ENCODE results near the gene RAB3IL1. TPM values are rescaled to one million over a fixed set of nuclear protein-coding genes. Genes with fewer than 3 reads are reported as not detected.

RAB3IL1 gene
- total and polyA plus RNA-seq, 9 of the 15 experiments (the other 6 are each of a cell fraction or from before 2014, with no cell fraction given): 0.15 to 42.6 (median 15.5) TPM

DNA sequence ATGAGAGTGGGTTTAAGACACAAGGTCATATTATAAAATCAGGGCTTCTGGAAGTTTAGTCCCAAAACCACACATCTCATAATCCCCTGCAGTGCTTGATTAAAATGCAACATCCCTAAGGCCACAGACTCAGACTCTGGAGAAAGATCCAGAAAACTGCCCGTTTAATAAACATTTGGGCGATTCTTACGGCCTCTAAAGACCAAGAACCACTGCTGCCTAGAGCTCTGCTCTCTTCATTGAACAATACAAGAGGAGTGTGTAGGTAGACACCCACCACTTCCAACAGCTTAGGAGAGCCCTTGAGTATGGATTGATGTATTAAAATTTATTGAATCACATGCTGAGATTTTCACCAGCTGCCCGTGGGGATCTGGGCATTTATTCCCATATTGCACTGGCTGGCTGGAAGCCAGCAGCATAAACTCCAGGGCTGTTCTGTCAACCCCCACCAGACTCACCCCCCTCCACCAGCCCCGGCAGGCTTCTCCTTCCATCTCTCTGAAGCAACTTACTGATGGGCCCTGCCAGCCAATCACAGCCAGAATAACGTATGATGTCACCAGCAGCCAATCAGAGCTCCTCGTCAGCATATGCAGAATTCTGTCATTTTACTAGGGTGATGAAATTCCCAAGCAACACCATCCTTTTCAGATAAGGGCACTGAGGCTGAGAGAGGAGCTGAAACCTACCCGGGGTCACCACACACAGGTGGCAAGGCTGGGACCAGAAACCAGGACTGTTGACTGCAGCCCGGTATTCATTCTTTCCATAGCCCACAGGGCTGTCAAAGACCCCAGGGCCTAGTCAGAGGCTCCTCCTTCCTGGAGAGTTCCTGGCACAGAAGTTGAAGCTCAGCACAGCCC lies 32.0 kb upstream of the RAB3IL1 start (continued):
- TF ChIP-seq ZNF644 (tag; IDR thresholded peaks at IDR 0.05; ENCODE audit: low read depth): peak; percentile 89
- peak; percentile 50 for TF ChIP-seq HSF4 (CRISPR knock-in tag; IDR thresholded peaks at IDR 0.05; ENCODE audit: borderline replicate concordance)
- TF ChIP-seq, protein P1, sequence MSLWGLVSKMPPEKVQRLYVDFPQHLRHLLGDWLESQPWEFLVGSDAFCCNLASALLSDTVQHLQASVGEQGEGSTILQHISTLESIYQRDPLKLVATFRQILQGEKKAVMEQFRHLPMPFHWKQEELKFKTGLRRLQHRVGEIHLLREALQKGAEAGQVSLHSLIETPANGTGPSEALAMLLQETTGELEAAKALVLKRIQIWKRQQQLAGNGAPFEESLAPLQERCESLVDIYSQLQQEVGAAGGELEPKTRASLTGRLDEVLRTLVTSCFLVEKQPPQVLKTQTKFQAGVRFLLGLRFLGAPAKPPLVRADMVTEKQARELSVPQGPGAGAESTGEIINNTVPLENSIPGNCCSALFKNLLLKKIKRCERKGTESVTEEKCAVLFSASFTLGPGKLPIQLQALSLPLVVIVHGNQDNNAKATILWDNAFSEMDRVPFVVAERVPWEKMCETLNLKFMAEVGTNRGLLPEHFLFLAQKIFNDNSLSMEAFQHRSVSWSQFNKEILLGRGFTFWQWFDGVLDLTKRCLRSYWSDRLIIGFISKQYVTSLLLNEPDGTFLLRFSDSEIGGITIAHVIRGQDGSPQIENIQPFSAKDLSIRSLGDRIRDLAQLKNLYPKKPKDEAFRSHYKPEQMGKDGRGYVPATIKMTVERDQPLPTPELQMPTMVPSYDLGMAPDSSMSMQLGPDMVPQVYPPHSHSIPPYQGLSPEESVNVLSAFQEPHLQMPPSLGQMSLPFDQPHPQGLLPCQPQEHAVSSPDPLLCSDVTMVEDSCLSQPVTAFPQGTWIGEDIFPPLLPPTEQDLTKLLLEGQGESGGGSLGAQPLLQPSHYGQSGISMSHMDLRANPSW (CRISPR knock-in tag; IDR thresholded peaks at IDR 0.05): no peak
- TF ChIP-seq, protein P2, sequence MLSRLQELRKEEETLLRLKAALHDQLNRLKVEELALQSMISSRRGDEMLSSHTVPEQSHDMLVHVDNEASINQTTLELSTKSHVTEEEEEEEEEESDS (CRISPR knock-in tag; IDR thresholded peaks at IDR 0.05): no peak
- peak; percentile 69; the same call in 1 of the 2 replicates for TF ChIP-seq BACH1 (tag; IDR thresholded peaks at IDR 0.05)
- TF ChIP-seq, protein P3, sequence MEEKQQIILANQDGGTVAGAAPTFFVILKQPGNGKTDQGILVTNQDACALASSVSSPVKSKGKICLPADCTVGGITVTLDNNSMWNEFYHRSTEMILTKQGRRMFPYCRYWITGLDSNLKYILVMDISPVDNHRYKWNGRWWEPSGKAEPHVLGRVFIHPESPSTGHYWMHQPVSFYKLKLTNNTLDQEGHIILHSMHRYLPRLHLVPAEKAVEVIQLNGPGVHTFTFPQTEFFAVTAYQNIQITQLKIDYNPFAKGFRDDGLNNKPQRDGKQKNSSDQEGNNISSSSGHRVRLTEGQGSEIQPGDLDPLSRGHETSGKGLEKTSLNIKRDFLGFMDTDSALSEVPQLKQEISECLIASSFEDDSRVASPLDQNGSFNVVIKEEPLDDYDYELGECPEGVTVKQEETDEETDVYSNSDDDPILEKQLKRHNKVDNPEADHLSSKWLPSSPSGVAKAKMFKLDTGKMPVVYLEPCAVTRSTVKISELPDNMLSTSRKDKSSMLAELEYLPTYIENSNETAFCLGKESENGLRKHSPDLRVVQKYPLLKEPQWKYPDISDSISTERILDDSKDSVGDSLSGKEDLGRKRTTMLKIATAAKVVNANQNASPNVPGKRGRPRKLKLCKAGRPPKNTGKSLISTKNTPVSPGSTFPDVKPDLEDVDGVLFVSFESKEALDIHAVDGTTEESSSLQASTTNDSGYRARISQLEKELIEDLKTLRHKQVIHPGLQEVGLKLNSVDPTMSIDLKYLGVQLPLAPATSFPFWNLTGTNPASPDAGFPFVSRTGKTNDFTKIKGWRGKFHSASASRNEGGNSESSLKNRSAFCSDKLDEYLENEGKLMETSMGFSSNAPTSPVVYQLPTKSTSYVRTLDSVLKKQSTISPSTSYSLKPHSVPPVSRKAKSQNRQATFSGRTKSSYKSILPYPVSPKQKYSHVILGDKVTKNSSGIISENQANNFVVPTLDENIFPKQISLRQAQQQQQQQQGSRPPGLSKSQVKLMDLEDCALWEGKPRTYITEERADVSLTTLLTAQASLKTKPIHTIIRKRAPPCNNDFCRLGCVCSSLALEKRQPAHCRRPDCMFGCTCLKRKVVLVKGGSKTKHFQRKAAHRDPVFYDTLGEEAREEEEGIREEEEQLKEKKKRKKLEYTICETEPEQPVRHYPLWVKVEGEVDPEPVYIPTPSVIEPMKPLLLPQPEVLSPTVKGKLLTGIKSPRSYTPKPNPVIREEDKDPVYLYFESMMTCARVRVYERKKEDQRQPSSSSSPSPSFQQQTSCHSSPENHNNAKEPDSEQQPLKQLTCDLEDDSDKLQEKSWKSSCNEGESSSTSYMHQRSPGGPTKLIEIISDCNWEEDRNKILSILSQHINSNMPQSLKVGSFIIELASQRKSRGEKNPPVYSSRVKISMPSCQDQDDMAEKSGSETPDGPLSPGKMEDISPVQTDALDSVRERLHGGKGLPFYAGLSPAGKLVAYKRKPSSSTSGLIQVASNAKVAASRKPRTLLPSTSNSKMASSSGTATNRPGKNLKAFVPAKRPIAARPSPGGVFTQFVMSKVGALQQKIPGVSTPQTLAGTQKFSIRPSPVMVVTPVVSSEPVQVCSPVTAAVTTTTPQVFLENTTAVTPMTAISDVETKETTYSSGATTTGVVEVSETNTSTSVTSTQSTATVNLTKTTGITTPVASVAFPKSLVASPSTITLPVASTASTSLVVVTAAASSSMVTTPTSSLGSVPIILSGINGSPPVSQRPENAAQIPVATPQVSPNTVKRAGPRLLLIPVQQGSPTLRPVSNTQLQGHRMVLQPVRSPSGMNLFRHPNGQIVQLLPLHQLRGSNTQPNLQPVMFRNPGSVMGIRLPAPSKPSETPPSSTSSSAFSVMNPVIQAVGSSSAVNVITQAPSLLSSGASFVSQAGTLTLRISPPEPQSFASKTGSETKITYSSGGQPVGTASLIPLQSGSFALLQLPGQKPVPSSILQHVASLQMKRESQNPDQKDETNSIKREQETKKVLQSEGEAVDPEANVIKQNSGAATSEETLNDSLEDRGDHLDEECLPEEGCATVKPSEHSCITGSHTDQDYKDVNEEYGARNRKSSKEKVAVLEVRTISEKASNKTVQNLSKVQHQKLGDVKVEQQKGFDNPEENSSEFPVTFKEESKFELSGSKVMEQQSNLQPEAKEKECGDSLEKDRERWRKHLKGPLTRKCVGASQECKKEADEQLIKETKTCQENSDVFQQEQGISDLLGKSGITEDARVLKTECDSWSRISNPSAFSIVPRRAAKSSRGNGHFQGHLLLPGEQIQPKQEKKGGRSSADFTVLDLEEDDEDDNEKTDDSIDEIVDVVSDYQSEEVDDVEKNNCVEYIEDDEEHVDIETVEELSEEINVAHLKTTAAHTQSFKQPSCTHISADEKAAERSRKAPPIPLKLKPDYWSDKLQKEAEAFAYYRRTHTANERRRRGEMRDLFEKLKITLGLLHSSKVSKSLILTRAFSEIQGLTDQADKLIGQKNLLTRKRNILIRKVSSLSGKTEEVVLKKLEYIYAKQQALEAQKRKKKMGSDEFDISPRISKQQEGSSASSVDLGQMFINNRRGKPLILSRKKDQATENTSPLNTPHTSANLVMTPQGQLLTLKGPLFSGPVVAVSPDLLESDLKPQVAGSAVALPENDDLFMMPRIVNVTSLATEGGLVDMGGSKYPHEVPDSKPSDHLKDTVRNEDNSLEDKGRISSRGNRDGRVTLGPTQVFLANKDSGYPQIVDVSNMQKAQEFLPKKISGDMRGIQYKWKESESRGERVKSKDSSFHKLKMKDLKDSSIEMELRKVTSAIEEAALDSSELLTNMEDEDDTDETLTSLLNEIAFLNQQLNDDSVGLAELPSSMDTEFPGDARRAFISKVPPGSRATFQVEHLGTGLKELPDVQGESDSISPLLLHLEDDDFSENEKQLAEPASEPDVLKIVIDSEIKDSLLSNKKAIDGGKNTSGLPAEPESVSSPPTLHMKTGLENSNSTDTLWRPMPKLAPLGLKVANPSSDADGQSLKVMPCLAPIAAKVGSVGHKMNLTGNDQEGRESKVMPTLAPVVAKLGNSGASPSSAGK (IDR thresholded peaks at IDR 0.05): no peak
- no peak for TF ChIP-seq FIP1L1 (IDR thresholded peaks at IDR 0.05; ENCODE audit: low read depth, low read length, poor library complexity, severe bottlenecking)
- peak; percentile 57 for TF ChIP-seq NEUROD1 (IDR thresholded peaks at IDR 0.05; ENCODE audit: borderline replicate concordance, low read depth, low read length, partially characterized antibody)
- no peak for TF ChIP-seq ZBTB26 (CRISPR knock-in tag; IDR thresholded peaks at IDR 0.05)
- peak; percentile 98 for TF ChIP-seq ZNF584 (CRISPR knock-in tag; IDR thresholded peaks at IDR 0.05; ENCODE audit: low read depth)

All from K562 (cell line).